Neural cell (in vitro differentiated cells): ENCODE measurements around the gene SLC30A7. TPM values are rescaled to one million over a fixed set of nuclear protein-coding genes. Genes with fewer than 3 reads are reported as not detected.

Source experiments
- H2AFZ ChIP-seq: fragments of 200-600, 300-800 bp; sonication (generic), shearing (Covaris generic); 2 replicates; pipeline ENCODE4 v1.6.0; 2014; ENCODE audit warnings: low read depth, mild to moderate bottlenecking, antibody characterized with exemption, low read length, moderate library complexity
- H3F3A ChIP-seq: fragments of 200-600 bp; shearing (Covaris generic); 2 replicates; pipeline ENCODE4 v1.6.1; 2016; ENCODE audit warnings: mild to moderate bottlenecking, moderate library complexity, mixed read lengths, antibody characterized with exemption, low read length; ENCODE audit not compliant: insufficient read depth, poor library complexity, severe bottlenecking
- H3K27ac ChIP-seq: fragments of 200-600, 300-800 bp; sonication (generic), shearing (Covaris generic); 2 replicates; pipeline ENCODE4 v1.5.1; 2014; ENCODE audit warnings: mild to moderate bottlenecking, low read length, moderate library complexity
- H3K27me3 ChIP-seq: fragments of 300-800, 200-600 bp; sonication (generic), shearing (Covaris generic); 2 replicates; pipeline ENCODE4 v1.6.0; 2014; ENCODE audit warnings: mild to moderate bottlenecking, low read depth, low read length, moderate library complexity; ENCODE audit not compliant: insufficient read depth
- H3K36me3 ChIP-seq: fragments of 300-800, 200-600 bp; sonication (generic), shearing (Covaris generic); 2 replicates; pipeline ENCODE4 v1.5.1; 2014; ENCODE audit warnings: mild to moderate bottlenecking, antibody characterized with exemption, low read length, moderate library complexity; ENCODE audit not compliant: insufficient read depth
- H3K4me2 ChIP-seq: fragments of 300-800, 200-600 bp; sonication (generic), shearing (Covaris generic); 2 replicates; pipeline ENCODE4 v1.6.0; 2014; ENCODE audit warnings: mild to moderate bottlenecking, low read length
- H3K4me3 ChIP-seq: fragments of 300-800, 200-600 bp; sonication (generic), shearing (Covaris generic); 2 replicates; pipeline ENCODE4 v1.5.1; 2014; ENCODE audit warnings: mild to moderate bottlenecking, low read length, moderate library complexity
- H3K79me2 ChIP-seq: fragments of 200-600 bp; shearing (Covaris generic); replicated peaks from 2 replicates; pipeline ENCODE4 v1.6.0; 2014; ENCODE audit warnings: mild to moderate bottlenecking, low read length, moderate library complexity; ENCODE audit not compliant: insufficient read depth
- H3K9ac ChIP-seq: fragments of 300-800, 200-600 bp; sonication (generic), shearing (Covaris generic); 2 replicates; pipeline ENCODE4 v1.6.1; 2016; ENCODE audit warnings: mild to moderate bottlenecking, low read length, mixed read lengths
- H3K9me2 ChIP-seq: fragments of 200-600 bp; shearing (Covaris generic); 2 replicates; pipeline ENCODE4 v1.6.1; 2016; ENCODE audit warnings: mild to moderate bottlenecking, low read length, mixed read lengths; ENCODE audit not compliant: insufficient read depth
- H3K9me3 ChIP-seq: fragments of 200-600, 300-800 bp; sonication (generic), shearing (Covaris generic); 2 replicates; pipeline ENCODE4 v1.6.1; 2016; ENCODE audit warnings: mild to moderate bottlenecking, mixed run types, low read length, moderate library complexity, mixed read lengths
- H4K20me1 ChIP-seq: fragments of 200-600 bp; shearing (Covaris generic); 2 replicates; pipeline ENCODE4 v1.6.1; 2016; ENCODE audit warnings: mild to moderate bottlenecking, mixed run types; ENCODE audit not compliant: insufficient read depth
- CTCF ChIP-seq: fragments of 450-650 bp; IDR thresholded peaks from 2 replicates; pipeline ENCODE4 v1.5.1; 2014; ENCODE audit warnings: antibody characterized with exemption, mild to moderate bottlenecking, moderate library complexity; ENCODE audit not compliant: poor library complexity, severe bottlenecking
- EP300 ChIP-seq: fragments of 450-650 bp; conservative IDR thresholded peaks from 2 replicates; pipeline ENCODE4 v1.6.1; 2014; ENCODE audit warnings: antibody characterized with exemption, mild to moderate bottlenecking, moderate library complexity; ENCODE audit not compliant: poor library complexity, severe bottlenecking
- EZH2 ChIP-seq: fragments of 200-600, 300-800 bp; shearing (Covaris generic), sonication (generic); IDR thresholded peaks from 2 replicates; pipeline ENCODE4 v1.6.1; 2014; ENCODE audit warnings: antibody characterized with exemption, low read length, borderline replicate concordance, mild to moderate bottlenecking; ENCODE audit not compliant: insufficient read depth, poor library complexity, severe bottlenecking
- MXI1 ChIP-seq: fragments of 450-650 bp; conservative IDR thresholded peaks from 2 replicates; pipeline ENCODE4 v1.6.1; 2014; ENCODE audit warnings: antibody characterized with exemption, mild to moderate bottlenecking; ENCODE audit not compliant: poor library complexity, severe bottlenecking
- POLR2AphosphoS5 ChIP-seq: IDR thresholded peaks from 2 replicates; pipeline ENCODE4 v1.6.1; 2012
- RAD21 ChIP-seq: fragments of 450-650 bp; conservative IDR thresholded peaks from 2 replicates; pipeline ENCODE4 v1.6.1; 2014; ENCODE audit warnings: antibody characterized with exemption, mild to moderate bottlenecking, moderate library complexity
- REST ChIP-seq: IDR thresholded peaks from 2 replicates; pipeline ENCODE4 v1.6.1; 2012; ENCODE audit warnings: borderline replicate concordance
- SMC3 ChIP-seq: fragments of 450-650 bp; conservative IDR thresholded peaks from 2 replicates; pipeline ENCODE4 v1.6.1; 2014; ENCODE audit warnings: antibody characterized with exemption, mild to moderate bottlenecking, moderate library complexity; ENCODE audit not compliant: poor library complexity
- TAF1 ChIP-seq: IDR thresholded peaks from 2 replicates; pipeline ENCODE4 v1.6.1; 2012; ENCODE audit warnings: low read depth
- polyA plus RNA-seq: library from polyadenylated mRNA; depleted of rRNA; stranded (reverse); fragments of >200 nt; gene quantifications from 2 replicates; pipeline ENCODE4 v1.2.3, GENCODE V29; 2014

Gene SLC30A7
- polyA plus RNA-seq, 1 donor from 2014 or later = 19.8 TPM

- TF ChIP-seq EP300 (no peak), EZH2 (no peak), POLR2AphosphoS5 (no peak), MXI1 (no peak), TAF1 (no peak), REST (no peak)
- Histone ChIP-seq H3K36me3 (peaks cover 5% of the 10 kb centered on the region), H3K9me3 (no peaks in the 10 kb centered on the region), H3K9me2 (no peaks in the 10 kb centered on the region), H3K4me2 (no peak overlapping the region), H2AFZ (no peak overlapping the region), H3F3A (no peaks in the 10 kb centered on the region), H3K79me2 (no peaks in the 10 kb centered on the region), H3K4me3 (no peak overlapping the region), H3K27ac (no peak overlapping the region), H3K27me3 (no peaks in the 10 kb centered on the region), H4K20me1 (no peaks in the 10 kb centered on the region), H3K9ac (no peak overlapping the region)
Measured at GRCh38 chr1:100936194-100936967, 40.5 kb downstream of the SLC30A7 start.

GRCh38 chr1:100941098-100941527 lies 45.2 kb downstream of the SLC30A7 start:
- Histone ChIP-seq H4K20me1 (no peaks in the 10 kb centered on the region), H3K27ac (no peak overlapping the region), H3K4me2 (no peak overlapping the region), H3K36me3 (peaks cover 11% of the 10 kb centered on the region), H3K9me3 (no peaks in the 10 kb centered on the region), H3K27me3 (no peaks in the 10 kb centered on the region), H3F3A (no peaks in the 10 kb centered on the region), H3K4me3 (no peak overlapping the region), H2AFZ (no peak overlapping the region), H3K9me2 (no peaks in the 10 kb centered on the region), H3K79me2 (no peaks in the 10 kb centered on the region), H3K9ac (no peak overlapping the region)
- TF ChIP-seq MXI1 (no peak), TAF1 (no peak), RAD21 (no peak), CTCF (no peak), SMC3 (no peak), REST (no peak), POLR2AphosphoS5 (no peak), EZH2 (no peak), EP300 (no peak)
